ENCODE results near the gene SH3D19. TPM values are rescaled to one million over a fixed set of nuclear protein-coding genes. Genes with fewer than 3 reads are reported as not detected.

The SH3D19 gene
- total RNA-seq, 1 experiment from 2014 or later, result 41.7 TPM

GRCh38 chr4:151207186-151207585 lies 118.2 kb downstream of the SH3D19 start:
- intact Hi-C loops (cut with micrococcal nuclease; ENCODE audit: unreplicated experiment), result no loop called here
- no TSS peak for BruUV-seq (replicated peaks)
- CTCF ChIA-PET, result no interaction called here
- TF ChIP-seq EZH2 (IDR thresholded peaks at IDR 0.05; ENCODE audit: low read depth), result no peak
- TF ChIP-seq CTCF (conservative IDR thresholded peaks at IDR 0.05), result no peak
- no peaks in the 10 kb centered on the region for H3K79me2 ChIP-seq (ENCODE audit: low read depth)
- H3K9me3 ChIP-seq (ENCODE audit: insufficient read depth, low read depth), result no peaks in the 10 kb centered on the region
- no peak overlapping the region for H3K4me2 ChIP-seq
- no peak overlapping the region for H2AFZ ChIP-seq
- no peaks in the 10 kb centered on the region for H3K9me2 ChIP-seq (ENCODE audit: insufficient read depth)
- no peak for DNase-seq
- no peaks in the 10 kb centered on the region for H3K27me3 ChIP-seq (ENCODE audit: insufficient read depth, low read depth)
- H3K27ac ChIP-seq, result no peak overlapping the region
- no peaks in the 10 kb centered on the region for H3F3A ChIP-seq (ENCODE audit: insufficient read depth, low read depth)
- H3K4me3 ChIP-seq, result no peak overlapping the region
- POLR2A ChIA-PET (ENCODE audit: unreplicated experiment), result no interaction called here
- no peaks in the 10 kb centered on the region for H3K4me1 ChIP-seq (replicated peaks; ENCODE audit: insufficient read depth)
- no peaks in the 10 kb centered on the region for H4K20me1 ChIP-seq (ENCODE audit: insufficient read depth)
- no peaks in the 10 kb centered on the region for H3K36me3 ChIP-seq (ENCODE audit: low read depth)

- no peaks in the 10 kb centered on the region for H3K9me2 ChIP-seq (ENCODE audit: insufficient read depth)
- no peaks in the 10 kb centered on the region for H3K36me3 ChIP-seq (ENCODE audit: low read depth)
- H3F3A ChIP-seq (ENCODE audit: insufficient read depth, low read depth), result no peaks in the 10 kb centered on the region
- no TSS peak for BruUV-seq (replicated peaks)
- no peaks in the 10 kb centered on the region for H3K9me3 ChIP-seq (ENCODE audit: insufficient read depth, low read depth)
- no peaks in the 10 kb centered on the region for H3K27me3 ChIP-seq (ENCODE audit: insufficient read depth, low read depth)
- no peak for DNase-seq
- ChIA-PET POLR2A (ENCODE audit: unreplicated experiment) (no interaction called here), CTCF (no interaction called here)
- no peaks in the 10 kb centered on the region for H4K20me1 ChIP-seq (ENCODE audit: insufficient read depth)
- H3K79me2 ChIP-seq (ENCODE audit: low read depth), result no peaks in the 10 kb centered on the region
- no peak overlapping the region for H3K27ac ChIP-seq
- no peak overlapping the region for H3K4me3 ChIP-seq
- TF ChIP-seq CTCF (conservative IDR thresholded peaks at IDR 0.05), result no peak
- no peak for TF ChIP-seq EZH2 (IDR thresholded peaks at IDR 0.05; ENCODE audit: low read depth)
- H2AFZ ChIP-seq, result no peak overlapping the region
- no peaks in the 10 kb centered on the region for H3K4me1 ChIP-seq (replicated peaks; ENCODE audit: insufficient read depth)
- intact Hi-C loops (cut with micrococcal nuclease; ENCODE audit: unreplicated experiment), result no loop called here
- no peak overlapping the region for H3K4me2 ChIP-seq
These were observed 119.0 kb downstream of the SH3D19 start for GRCh38 chr4:151206241-151207005.

- Histone ChIP-seq H3K4me1 (replicated peaks; ENCODE audit: insufficient read depth) (no peaks in the 10 kb centered on the region), H3K4me3 (no peak overlapping the region), H3K79me2 (ENCODE audit: low read depth) (no peaks in the 10 kb centered on the region), H3K9me2 (ENCODE audit: insufficient read depth) (no peaks in the 10 kb centered on the region), H4K20me1 (ENCODE audit: insufficient read depth) (no peaks in the 10 kb centered on the region), H3K4me2 (no peak overlapping the region), H2AFZ (no peak overlapping the region), H3K27ac (no peak overlapping the region), H3K36me3 (ENCODE audit: low read depth) (no peaks in the 10 kb centered on the region), H3K27me3 (ENCODE audit: insufficient read depth, low read depth) (no peaks in the 10 kb centered on the region), H3K9me3 (ENCODE audit: insufficient read depth, low read depth) (no peaks in the 10 kb centered on the region), H3F3A (ENCODE audit: insufficient read depth, low read depth) (no peaks in the 10 kb centered on the region; the same call in 1 of the 2 replicates)
- ChIA-PET CTCF (no interaction called here), POLR2A (ENCODE audit: unreplicated experiment) (interaction anchor here (0.6 to 0.7 kb wide), 2 partner anchors 40 to 521 kb away, joined by 3 to 11 read pairs; no protein-coding TSS in a partner anchor)
- no TSS peak for BruUV-seq (replicated peaks)
- DNase-seq, result no peak
- TF ChIP-seq EZH2 (IDR thresholded peaks at IDR 0.05; ENCODE audit: low read depth), result no peak
- no peak for TF ChIP-seq CTCF (conservative IDR thresholded peaks at IDR 0.05)
- intact Hi-C loops (cut with micrococcal nuclease; ENCODE audit: unreplicated experiment), result no loop called here
These were observed 119.7 kb downstream of the SH3D19 start for GRCh38 chr4:151205722-151206121.

All from PC-9 (cell line).